DND-41 (cell line): ENCODE results near the gene PAX6.

Experiments used
- ATAC-seq: fragments of 200-7000 bp; cut with Tn5 transposase; 3 replicates; pipeline ENCODE4 v1.9.1; 2021; ENCODE audit warnings: low read depth; ENCODE audit not compliant: insufficient read depth
- DNase-seq: peaks from one replicate; pipeline ENCODE4 v3.0.0-alpha.2; 2020
- H2AFZ ChIP-seq: 2 replicates; pipeline ENCODE4 v1.6.0; 2012; ENCODE audit warnings: low read depth, low read length
- H3K27ac ChIP-seq: 2 replicates; pipeline ENCODE4 v1.5.1; 2012; ENCODE audit warnings: low read length, inconsistent platforms
- H3K27me3 ChIP-seq: fragments of 200-600 bp; sonication (generic); 2 replicates; pipeline ENCODE4 v1.6.0; 2012; ENCODE audit warnings: low read length, mild to moderate bottlenecking, inconsistent platforms; ENCODE audit not compliant: insufficient read depth, poor library complexity
- H3K36me3 ChIP-seq: 2 replicates; pipeline ENCODE4 v1.5.1; 2012; ENCODE audit warnings: low read length, inconsistent platforms; ENCODE audit not compliant: insufficient read depth
- H3K4me1 ChIP-seq: 2 replicates; pipeline ENCODE4 v1.5.1; 2012; ENCODE audit warnings: mild to moderate bottlenecking, low read length; ENCODE audit not compliant: insufficient read depth
- H3K4me2 ChIP-seq: 2 replicates; pipeline ENCODE4 v1.6.0; 2012; ENCODE audit warnings: mild to moderate bottlenecking, moderate library complexity, low read length, inconsistent platforms; ENCODE audit not compliant: insufficient read depth
- H3K4me3 ChIP-seq, 2 experiments: fragments of 200-600 bp in 1 of 2; shearing (Covaris generic) in 1 of 2; 2 replicates each; pipeline ENCODE4 v1.5.1; 2012 to 2016; ENCODE audit warnings: inconsistent platforms in 2 of 2, low read length in 2 of 2, mild to moderate bottlenecking in 2 of 2, low read depth in 1 of 2, moderate library complexity in 1 of 2
- H3K79me2 ChIP-seq: 2 replicates; pipeline ENCODE4 v1.6.0; 2012; ENCODE audit warnings: low read length, inconsistent platforms; ENCODE audit not compliant: insufficient read depth
- H3K9ac ChIP-seq: 2 replicates; pipeline ENCODE4 v1.6.0; 2012; ENCODE audit warnings: low read depth, mild to moderate bottlenecking, inconsistent platforms, low read length, moderate library complexity
- H3K9me3 ChIP-seq: 2 replicates; pipeline ENCODE4 v1.5.1; 2012; ENCODE audit warnings: low read length, moderate library complexity, mild to moderate bottlenecking, inconsistent platforms; ENCODE audit not compliant: insufficient read depth, severe bottlenecking
- H4K20me1 ChIP-seq: 2 replicates; pipeline ENCODE4 v1.6.0; 2012; ENCODE audit warnings: low read length; ENCODE audit not compliant: insufficient read depth
- EZH2 ChIP-seq: IDR thresholded peaks from 3 replicates; pipeline ENCODE4 v1.6.1; 2012; ENCODE audit warnings: borderline replicate concordance, low read depth, mild to moderate bottlenecking, moderate library complexity, low read length, inconsistent platforms; ENCODE audit not compliant: severe bottlenecking
- TF ChIP-seq, protein P1 (sequence below): IDR thresholded peaks from 2 replicates; pipeline ENCODE4 v1.5.1; 2012; ENCODE audit warnings: borderline replicate concordance, low read length, moderate library complexity, mild to moderate bottlenecking; ENCODE audit not compliant: poor library complexity, severe bottlenecking; ENCODE audit errors: extremely low read depth

Gene PAX6

DNA sequence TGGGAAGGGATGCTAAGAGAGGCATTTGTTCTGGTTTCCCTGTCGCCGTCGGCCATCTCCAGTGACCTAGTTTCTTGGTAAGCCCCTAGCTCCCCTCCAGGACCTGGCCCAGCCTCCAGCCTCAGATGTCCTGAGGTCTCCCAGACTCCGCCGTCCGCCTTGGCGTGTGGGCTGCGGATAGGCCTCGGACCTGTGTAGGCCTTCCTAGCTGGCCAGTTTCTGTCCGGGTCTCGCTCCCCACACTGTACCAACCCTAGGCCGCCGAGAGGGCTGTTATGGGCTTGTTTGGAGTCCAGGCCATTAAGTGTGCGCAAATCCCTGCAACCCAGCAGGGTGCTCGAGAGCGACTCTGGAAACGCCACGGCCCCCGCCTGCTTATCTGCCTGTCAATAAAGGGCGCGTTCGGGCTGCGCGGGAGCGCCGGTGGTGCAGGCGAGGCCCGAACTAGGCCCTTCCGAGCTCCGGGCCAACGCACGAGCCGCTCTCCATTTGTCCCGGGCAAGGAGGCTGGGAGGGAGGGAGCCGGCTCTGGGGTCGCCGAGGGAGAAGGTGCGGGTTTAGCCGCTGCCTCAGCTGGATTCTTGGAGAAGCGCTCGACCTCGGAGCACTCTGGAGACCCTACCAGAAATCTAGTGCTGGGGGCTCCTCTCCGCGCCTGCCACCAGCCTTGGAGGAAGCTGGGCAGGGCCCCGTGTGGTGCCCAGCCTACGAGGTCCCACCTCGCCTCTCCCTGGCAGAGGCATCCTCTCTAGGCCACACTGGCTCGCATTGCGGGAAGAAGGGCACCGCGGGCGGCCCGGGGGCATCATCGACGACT lies 8.7 kb upstream of the PAX6 start:
- Histone ChIP-seq H4K20me1 (no peaks in the 10 kb centered on the region), H2AFZ (no peak overlapping the region), H3K36me3 (no peaks in the 10 kb centered on the region), H3K4me3 (no peak overlapping the region), H3K27ac (no peak overlapping the region), H3K9ac (no peak overlapping the region), H3K27me3 (peaks cover 8% of the 10 kb centered on the region), H3K9me3 (no peaks in the 10 kb centered on the region), H3K79me2 (no peaks in the 10 kb centered on the region), H3K4me2 (no peak overlapping the region), H3K4me1 (no peaks in the 10 kb centered on the region)
- no peak for ATAC-seq
- TF ChIP-seq, protein P1, sequence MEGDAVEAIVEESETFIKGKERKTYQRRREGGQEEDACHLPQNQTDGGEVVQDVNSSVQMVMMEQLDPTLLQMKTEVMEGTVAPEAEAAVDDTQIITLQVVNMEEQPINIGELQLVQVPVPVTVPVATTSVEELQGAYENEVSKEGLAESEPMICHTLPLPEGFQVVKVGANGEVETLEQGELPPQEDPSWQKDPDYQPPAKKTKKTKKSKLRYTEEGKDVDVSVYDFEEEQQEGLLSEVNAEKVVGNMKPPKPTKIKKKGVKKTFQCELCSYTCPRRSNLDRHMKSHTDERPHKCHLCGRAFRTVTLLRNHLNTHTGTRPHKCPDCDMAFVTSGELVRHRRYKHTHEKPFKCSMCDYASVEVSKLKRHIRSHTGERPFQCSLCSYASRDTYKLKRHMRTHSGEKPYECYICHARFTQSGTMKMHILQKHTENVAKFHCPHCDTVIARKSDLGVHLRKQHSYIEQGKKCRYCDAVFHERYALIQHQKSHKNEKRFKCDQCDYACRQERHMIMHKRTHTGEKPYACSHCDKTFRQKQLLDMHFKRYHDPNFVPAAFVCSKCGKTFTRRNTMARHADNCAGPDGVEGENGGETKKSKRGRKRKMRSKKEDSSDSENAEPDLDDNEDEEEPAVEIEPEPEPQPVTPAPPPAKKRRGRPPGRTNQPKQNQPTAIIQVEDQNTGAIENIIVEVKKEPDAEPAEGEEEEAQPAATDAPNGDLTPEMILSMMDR, result no peak
- no peak for TF ChIP-seq EZH2
- DNase-seq, result no peak

DNA sequence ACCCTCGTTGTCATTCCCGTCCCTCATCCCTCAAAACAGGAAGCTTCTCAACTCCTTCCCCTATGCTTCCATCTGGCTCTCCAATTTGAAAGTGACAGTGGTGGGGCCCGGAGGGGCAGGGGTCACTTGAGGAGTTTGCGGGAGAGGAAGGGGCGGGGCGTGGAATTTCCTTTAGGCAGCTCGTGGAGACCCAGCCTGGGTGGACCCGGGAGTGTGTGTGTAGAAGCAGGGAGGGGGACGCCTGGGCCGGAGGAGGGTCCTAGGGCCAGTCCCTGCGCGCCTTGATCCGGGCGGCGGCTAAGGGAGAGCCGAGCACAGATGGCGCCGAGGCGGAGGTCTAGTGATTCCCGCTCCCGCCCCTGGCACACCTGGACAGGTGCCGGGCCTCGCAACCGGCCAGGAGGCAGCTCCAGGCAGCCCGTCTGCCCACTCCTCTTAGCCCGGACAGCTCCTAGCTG lies 7.8 kb upstream of the PAX6 start:
- no peak for TF ChIP-seq EZH2
- TF ChIP-seq, protein P1, result no peak
- peaks cover 6% of the 10 kb centered on the region for H3K27me3 ChIP-seq
- H3K9ac ChIP-seq, result no peak overlapping the region
- H3K9me3 ChIP-seq, result no peaks in the 10 kb centered on the region
- DNase-seq (no peak), ATAC-seq (no peak)
- no peaks in the 10 kb centered on the region for H3K4me1 ChIP-seq
- H3K36me3 ChIP-seq, result no peaks in the 10 kb centered on the region
- no peak overlapping the region for H3K27ac ChIP-seq
- H2AFZ ChIP-seq, result no peak overlapping the region
- no peaks in the 10 kb centered on the region for H4K20me1 ChIP-seq
- no peak overlapping the region for H3K4me3 ChIP-seq
- no peaks in the 10 kb centered on the region for H3K79me2 ChIP-seq
- no peak overlapping the region for H3K4me2 ChIP-seq

GRCh38 chr11:31818425-31818755 lies 7.3 kb upstream of the PAX6 start:
- no peak overlapping the region for H3K27ac ChIP-seq
- ATAC-seq, result no peak
- no peaks in the 10 kb centered on the region for H3K9me3 ChIP-seq
- H3K4me3 ChIP-seq, result no peak overlapping the region
- H3K9ac ChIP-seq, result no peak overlapping the region
- no peak overlapping the region for H3K4me2 ChIP-seq
- H2AFZ ChIP-seq, result no peak overlapping the region
- no peak for DNase-seq
- no peaks in the 10 kb centered on the region for H4K20me1 ChIP-seq
- no peaks in the 10 kb centered on the region for H3K36me3 ChIP-seq
- peaks cover 3% of the 10 kb centered on the region for H3K27me3 ChIP-seq
- H3K79me2 ChIP-seq, result no peaks in the 10 kb centered on the region
- TF ChIP-seq, protein P1, result no peak
- no peak for TF ChIP-seq EZH2
- H3K4me1 ChIP-seq, result no peaks in the 10 kb centered on the region
